DOHH2 (cell line): Measurements from ENCODE around the gene RNPEPL1.
"Not testable (repeated sequence)": the region's sequence is repeated elsewhere in the genome, so short reads cannot be mapped to it uniquely, and the experiment has no call there.

ENCODE experiments used
- H3F3A ChIP-seq: fragments of 200-600 bp; sonication (generic), shearing (Covaris generic); 2 replicates; pipeline ENCODE4 v1.6.0; 2016; ENCODE audit warnings: antibody characterized with exemption, mild to moderate bottlenecking; ENCODE audit not compliant: control insufficient read depth, insufficient read depth
- H3K27ac ChIP-seq: fragments of 200-600 bp; sonication (generic); 2 replicates; pipeline ENCODE4 v1.5.1; 2014; ENCODE audit warnings: low read depth, mild to moderate bottlenecking, low read length, moderate library complexity
- H3K27me3 ChIP-seq: fragments of 200-600 bp; sonication (generic); 2 replicates; pipeline ENCODE4 v1.6.1; 2014; ENCODE audit warnings: mild to moderate bottlenecking, low read length, mixed read lengths; ENCODE audit not compliant: control insufficient read depth
- H3K36me3 ChIP-seq: fragments of 200-600 bp; sonication (generic); 2 replicates; pipeline ENCODE4 v1.6.1; 2014; ENCODE audit warnings: mild to moderate bottlenecking, low read length, moderate library complexity, mixed read lengths; ENCODE audit not compliant: control insufficient read depth
- H3K4me1 ChIP-seq: fragments of 200-600 bp; sonication (generic); 2 replicates; pipeline ENCODE4 v1.6.1; 2014; ENCODE audit warnings: mild to moderate bottlenecking, low read length, mixed read lengths; ENCODE audit not compliant: control insufficient read depth
- H3K4me2 ChIP-seq: fragments of 200-600 bp; sonication (generic); 2 replicates; pipeline ENCODE4 v1.6.0; 2014; ENCODE audit warnings: mild to moderate bottlenecking, low read length, moderate library complexity
- H3K4me3 ChIP-seq: fragments of 200-600 bp; sonication (generic); 2 replicates; pipeline ENCODE4 v1.5.1; 2014; ENCODE audit warnings: mild to moderate bottlenecking, low read length, mixed read lengths
- H3K79me2 ChIP-seq: fragments of 200-600 bp; sonication (generic); 2 replicates; pipeline ENCODE4 v1.6.1; 2014; ENCODE audit warnings: mild to moderate bottlenecking, low read length, mixed read lengths; ENCODE audit not compliant: control insufficient read depth
- H3K9me2 ChIP-seq: fragments of 200-600 bp; sonication (generic); replicated peaks from 2 replicates; pipeline ENCODE4 v1.6.1; 2014; ENCODE audit warnings: mild to moderate bottlenecking, low read length, mixed read lengths; ENCODE audit not compliant: control insufficient read depth
- H3K9me3 ChIP-seq: fragments of 200-600 bp; sonication (generic); 2 replicates; pipeline ENCODE4 v1.6.1; 2014; ENCODE audit warnings: antibody characterized with exemption, low read length, mixed read lengths; ENCODE audit not compliant: control insufficient read depth, insufficient read depth
- H4K20me1 ChIP-seq: fragments of 200-600 bp; sonication (generic); 2 replicates; pipeline ENCODE4 v1.6.0; 2014; ENCODE audit warnings: low read depth, mild to moderate bottlenecking, antibody characterized with exemption, low read length, moderate library complexity; ENCODE audit not compliant: control insufficient read depth, insufficient read depth
- CTCF ChIP-seq: fragments of 200-600 bp; sonication (generic); IDR thresholded peaks from one replicate; pipeline ENCODE4 v1.5.1; 2014; ENCODE audit warnings: antibody characterized with exemption, mild to moderate bottlenecking, low read depth, low read length; ENCODE audit not compliant: poor library complexity, severe bottlenecking
- EZH2phosphoT487 ChIP-seq: fragments of 200-600 bp; sonication (generic); IDR thresholded peaks from 2 replicates; pipeline ENCODE4 v1.6.1; 2017; ENCODE audit warnings: borderline replicate concordance, mild to moderate bottlenecking, antibody characterized with exemption, low read length, moderate library complexity, mixed read lengths

The RNPEPL1 gene

GRCh38 chr2:240520130-240520973, 47.9 kb upstream of the RNPEPL1 start:
- Histone ChIP-seq H3K27ac (no peak overlapping the region), H3K27me3 (no peaks in the 10 kb centered on the region), H3K4me2 (no peak overlapping the region), H3K4me1 (no peaks in the 10 kb centered on the region), H3K79me2 (no peaks in the 10 kb centered on the region), H3K4me3 (no peak overlapping the region), H4K20me1 (no peaks in the 10 kb centered on the region), H3K9me3 (peaks cover 29% of the 10 kb centered on the region; the same call in 1 of the 2 replicates), H3K36me3 (peaks cover 37% of the 10 kb centered on the region), H3F3A (no peaks in the 10 kb centered on the region), H3K9me2 (no peaks in the 10 kb centered on the region)
- TF ChIP-seq EZH2phosphoT487 (no peak), CTCF (no peak)

- Histone ChIP-seq H3K27ac (no peak overlapping the region), H3F3A (no peaks in the 10 kb centered on the region), H3K79me2 (no peaks in the 10 kb centered on the region), H4K20me1 (no peaks in the 10 kb centered on the region), H3K9me2 (no peaks in the 10 kb centered on the region), H3K4me2 (no peak overlapping the region), H3K4me3 (no peak overlapping the region), H3K36me3 (peaks cover 44% of the 10 kb centered on the region), H3K9me3 (peaks cover 36% of the 10 kb centered on the region; the same call in 1 of the 2 replicates), H3K4me1 (no peaks in the 10 kb centered on the region), H3K27me3 (no peaks in the 10 kb centered on the region)
- TF ChIP-seq EZH2phosphoT487 (no peak), CTCF (no peak)
Observed at GRCh38 chr2:240520974-240521350, 47.3 kb upstream of the RNPEPL1 start.

- not testable (repeated sequence) for H3K79me2 ChIP-seq, H3K9me2 ChIP-seq, H3K27ac ChIP-seq, H3F3A ChIP-seq, H3K27me3 ChIP-seq, H3K4me1 ChIP-seq, H3K4me2 ChIP-seq, H3K4me3 ChIP-seq, H4K20me1 ChIP-seq
- Histone ChIP-seq H3K9me3 (peaks cover 45% of the 10 kb centered on the region), H3K36me3 (peaks cover 53% of the 10 kb centered on the region)
Observed at GRCh38 chr2:240521885-240522284, 46.4 kb upstream of the RNPEPL1 start.

GRCh38 chr2:240522406-240522805, 45.9 kb upstream of the RNPEPL1 start:
- Histone ChIP-seq H3K4me2 (no peak overlapping the region), H3K27me3 (no peaks in the 10 kb centered on the region), H3K9me3 (peaks cover 50% of the 10 kb centered on the region), H3K9me2 (no peaks in the 10 kb centered on the region), H3K36me3 (peaks cover 56% of the 10 kb centered on the region), H3F3A (no peaks in the 10 kb centered on the region), H3K27ac (no peak overlapping the region), H3K79me2 (no peaks in the 10 kb centered on the region), H3K4me1 (no peaks in the 10 kb centered on the region), H4K20me1 (no peaks in the 10 kb centered on the region), H3K4me3 (no peak overlapping the region)
- TF ChIP-seq EZH2phosphoT487 (no peak), CTCF (no peak)
